SK-N-SH (cell line): ENCODE measurements around the gene CD300LF. TPM values are rescaled to one million over a fixed set of nuclear protein-coding genes. Genes with fewer than 3 reads are reported as not detected.
A peak's percentile ranks its signal among the peaks of the same experiment; 100 is the strongest.

Experiments
- CTCF ChIA-PET: fragments of 300-600, 350-600 bp; formaldehyde crosslinking; extraction: SDS; loops from one replicate; lab custom pipeline; 2021; lab: Yijun Ruan, JAX
- POLR2A ChIA-PET: fragments of 350-600 bp; sonication (Branson Sonifier 250); formaldehyde crosslinking; extraction: SDS; loops from one replicate; lab custom pipeline; 2020; ENCODE audit warnings: antibody characterized with exemption, inconsistent platforms; lab: Yijun Ruan, JAX
- DNase-seq: peaks from one replicate; pipeline ENCODE4 v3.0.0; 2012
- H2AFZ ChIP-seq: fragments of 200-600 bp; sonication (generic); 2 replicates; pipeline ENCODE4 v1.8.1; 2016; ENCODE audit warnings: antibody characterized with exemption, mild to moderate bottlenecking, low read depth
- H3F3A ChIP-seq: fragments of 200-600 bp; sonication (generic); replicated peaks from 2 replicates; pipeline ENCODE3; 2016; ENCODE audit warnings: antibody characterized with exemption, mild to moderate bottlenecking; ENCODE audit not compliant: insufficient read depth
- H3K27ac ChIP-seq, 2 experiments: fragments of 200-500 bp in 1 of 2; fragments of 200-600 bp in 1 of 2; sonication (Bioruptor generic) in 1 of 2; sonication (generic), shearing (Covaris generic) in 1 of 2; 2 replicates each; pipeline versions ENCODE4 v1.5.1 to v1.6.1; 2014 to 2016; ENCODE audit warnings: low read depth in 2 of 2, inconsistent platforms in 1 of 2, low read length in 1 of 2, mild to moderate bottlenecking in 1 of 2, mixed read lengths in 1 of 2
- H3K27me3 ChIP-seq: fragments of 200-600 bp; sonication (generic), shearing (Covaris generic); 2 replicates; pipeline ENCODE4 v1.6.1; 2016; ENCODE audit warnings: mixed run types; ENCODE audit not compliant: insufficient read depth
- H3K36me3 ChIP-seq, 2 experiments: fragments of 200-500 bp in 1 of 2; fragments of 200-600 bp in 1 of 2; sonication (Bioruptor generic) in 1 of 2; sonication (generic) in 1 of 2; replicated peaks in 1 of 2; 2 replicates each; pipeline versions ENCODE3 to v1.5.1; 2014 to 2016; ENCODE audit warnings: low read length in 1 of 2, mild to moderate bottlenecking in 1 of 2; ENCODE audit not compliant: insufficient read depth in 2 of 2, control insufficient read depth in 1 of 2
- H3K4me1 ChIP-seq, 2 experiments: fragments of 200-500 bp in 1 of 2; fragments of 200-600 bp in 1 of 2; sonication (Bioruptor generic) in 1 of 2; sonication (generic), shearing (Covaris generic) in 1 of 2; 2 replicates each; pipeline versions ENCODE4 v1.5.1 to v1.6.1; 2014 to 2016; ENCODE audit warnings: low read depth in 1 of 2, low read length in 1 of 2, mixed run types in 1 of 2; ENCODE audit not compliant: insufficient read depth in 2 of 2, control insufficient read depth in 1 of 2
- H3K4me2 ChIP-seq: fragments of 200-600 bp; sonication (generic), shearing (Covaris generic); 2 replicates; pipeline ENCODE4 v1.6.1; 2017; ENCODE audit warnings: mixed run types
- H3K4me3 ChIP-seq, 2 experiments: fragments of 200-500 bp in 1 of 2; fragments of 200-600 bp in 1 of 2; sonication (Bioruptor generic) in 1 of 2; sonication (generic), shearing (Covaris generic) in 1 of 2; 2 replicates each; pipeline versions ENCODE4 v1.5.1 to v1.8.1; 2014 to 2016; ENCODE audit warnings: low read depth in 2 of 2, inconsistent platforms in 1 of 2, low read length in 1 of 2, mild to moderate bottlenecking in 1 of 2, mixed read lengths in 1 of 2, moderate library complexity in 1 of 2
- H3K79me2 ChIP-seq: fragments of 200-600 bp; sonication (generic); 2 replicates; pipeline ENCODE4 v1.8.1; 2017; ENCODE audit warnings: mild to moderate bottlenecking; ENCODE audit not compliant: insufficient read depth
- H3K9ac ChIP-seq: fragments of 200-600 bp; sonication (generic); 2 replicates; pipeline ENCODE4 v1.6.1; 2017; ENCODE audit warnings: mixed run types
- H3K9me2 ChIP-seq: fragments of 200-600 bp; sonication (generic); 2 replicates; pipeline ENCODE4 v1.6.1; 2017; ENCODE audit warnings: mixed run types
- H3K9me3 ChIP-seq: fragments of 200-600 bp; sonication (generic); 2 replicates; pipeline ENCODE4 v1.6.1; 2017; ENCODE audit warnings: mixed run types, mild to moderate bottlenecking, moderate library complexity
- H4K20me1 ChIP-seq: fragments of 200-600 bp; sonication (generic); 2 replicates; pipeline ENCODE4 v1.6.1; 2017; ENCODE audit warnings: mild to moderate bottlenecking, mixed run types; ENCODE audit not compliant: insufficient read depth
- ELF1 ChIP-seq: IDR thresholded peaks from 2 replicates; pipeline ENCODE4 v1.4.0; 2012
- EP300 ChIP-seq, 2 experiments: IDR thresholded peaks; 2 replicates each; pipeline versions ENCODE4 v1.4.0 to v1.6.1; 2012; ENCODE audit warnings: borderline replicate concordance in 1 of 2, low read depth in 1 of 2, low read length in 1 of 2
- EZH2phosphoT487 ChIP-seq: fragments of 200-600 bp; sonication (generic); IDR thresholded peaks from 2 replicates; pipeline ENCODE4 v1.6.1; 2017; ENCODE audit warnings: low read depth, mixed run types, mild to moderate bottlenecking, antibody characterized with exemption, moderate library complexity, borderline replicate concordance
- FOXM1 ChIP-seq: IDR thresholded peaks from 2 replicates; pipeline ENCODE4 v1.4.0; 2012; ENCODE audit warnings: low read depth, mild to moderate bottlenecking
- JUND ChIP-seq: IDR thresholded peaks from 2 replicates; pipeline ENCODE4 v1.4.0; 2012
- MEF2A ChIP-seq: IDR thresholded peaks from 2 replicates; pipeline ENCODE4 v1.4.0; 2012; ENCODE audit warnings: low read depth, borderline replicate concordance
- NFIC ChIP-seq: IDR thresholded peaks from 2 replicates; pipeline ENCODE4 v1.4.0; 2012; ENCODE audit warnings: borderline replicate concordance
- NRF1 ChIP-seq: IDR thresholded peaks from 2 replicates; pipeline ENCODE4 v1.6.1; 2012; ENCODE audit warnings: low read depth, mild to moderate bottlenecking, low read length
- RCOR1 ChIP-seq: fragments of 150-350 bp; IDR thresholded peaks from 2 replicates; pipeline ENCODE4 v1.6.1; 2017; ENCODE audit warnings: antibody characterized with exemption, low read length
- RFX5 ChIP-seq: IDR thresholded peaks from 2 replicates; pipeline ENCODE4 v1.6.1; 2012; ENCODE audit warnings: mild to moderate bottlenecking, improper control_type of control experiment, low read length
- RXRA ChIP-seq: IDR thresholded peaks from 2 replicates; pipeline ENCODE4 v1.4.0; 2012; ENCODE audit warnings: low read depth, mild to moderate bottlenecking, borderline replicate concordance
- SIN3A ChIP-seq: IDR thresholded peaks from 2 replicates; pipeline ENCODE4 v1.6.1; 2012; ENCODE audit warnings: low read depth, mild to moderate bottlenecking, low read length, moderate library complexity, borderline replicate concordance
- SMC3 ChIP-seq: IDR thresholded peaks from 2 replicates; pipeline ENCODE4 v1.6.1; 2012; ENCODE audit warnings: low read depth, low read length, improper control_type of control experiment
- TAF1 ChIP-seq: IDR thresholded peaks from 2 replicates; pipeline ENCODE4 v1.6.1; 2012; ENCODE audit warnings: low read depth, mild to moderate bottlenecking, low read length, moderate library complexity, borderline replicate concordance
- TCF12 ChIP-seq: IDR thresholded peaks from 2 replicates; pipeline ENCODE4 v1.4.0; 2012
- YY1 ChIP-seq: IDR thresholded peaks from 2 replicates; pipeline ENCODE4 v1.4.0; 2012; ENCODE audit warnings: low read depth, mild to moderate bottlenecking
- WGBS: methylation state at CpG from one replicate; pipeline ENCODE4 v1.1.6; 2017; ENCODE audit warnings: low lambda C conversion rate; 5-methylcytosine and 5-hydroxymethylcytosine counted together
- polyA plus RNA-seq, 3 experiments: library from polyadenylated mRNA; depleted of rRNA; stranded (reverse); fragments of >200 nt; gene quantifications; 2 replicates each; pipeline ENCODE4 v1.2.3, GENCODE V29; 2012
- TF ChIP-seq, protein P1 (sequence below): fragments of 150-350 bp; IDR thresholded peaks from 2 replicates; pipeline ENCODE4 v1.6.1; 2016; ENCODE audit warnings: mild to moderate bottlenecking, low read depth, low read length
- TF ChIP-seq, protein P2 (sequence below): IDR thresholded peaks from 2 replicates; pipeline ENCODE4 v1.4.0; 2012; ENCODE audit warnings: low read depth, borderline replicate concordance
- TF ChIP-seq, protein P3 (sequence below): IDR thresholded peaks from 2 replicates; pipeline ENCODE4 v1.4.0; 2012; ENCODE audit warnings: low read depth

CD300LF gene
- polyA plus RNA-seq, 1 of the 3 experiments (the other 2 are of a cell fraction), result not detected

DNA sequence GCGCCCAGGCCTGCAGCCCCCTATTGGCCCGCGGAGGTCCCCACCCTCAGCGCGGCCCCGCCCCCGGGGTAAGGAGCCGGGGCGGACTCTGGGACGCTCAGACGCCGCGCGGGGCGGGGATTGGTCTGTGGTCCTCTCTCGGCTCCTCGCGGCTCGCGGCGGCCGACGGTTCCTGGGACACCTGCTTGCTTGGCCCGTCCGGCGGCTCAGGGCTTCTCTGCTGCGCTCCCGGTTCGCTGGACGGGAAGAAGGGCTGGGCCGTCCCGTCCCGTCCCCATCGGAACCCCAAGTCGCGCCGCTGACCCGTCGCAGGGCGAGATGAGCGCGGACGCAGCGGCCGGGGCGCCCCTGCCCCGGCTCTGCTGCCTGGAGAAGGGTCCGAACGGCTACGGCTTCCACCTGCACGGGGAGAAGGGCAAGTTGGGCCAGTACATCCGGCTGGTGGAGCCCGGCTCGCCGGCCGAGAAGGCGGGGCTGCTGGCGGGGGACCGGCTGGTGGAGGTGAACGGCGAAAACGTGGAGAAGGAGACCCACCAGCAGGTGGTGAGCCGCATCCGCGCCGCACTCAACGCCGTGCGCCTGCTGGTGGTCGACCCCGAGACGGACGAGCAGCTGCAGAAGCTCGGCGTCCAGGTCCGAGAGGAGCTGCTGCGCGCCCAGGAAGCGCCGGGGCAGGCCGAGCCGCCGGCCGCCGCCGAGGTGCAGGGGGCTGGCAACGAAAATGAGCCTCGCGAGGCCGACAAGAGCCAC lies 36.0 kb upstream of the CD300LF start, which contains the start of gene NHERF1 (continued):
- peak; percentile 52 for TF ChIP-seq SMC3
- peak in 1 of 2 experiments; percentile 30; a peak in 1 of 4 replicates for TF ChIP-seq EP300 (IDR thresholded peaks at IDR 0.05; ENCODE audit: borderline replicate concordance in 1 of 2, low read depth in 1 of 2, low read length in 1 of 2)
- no peak for TF ChIP-seq EZH2phosphoT487

DNA sequence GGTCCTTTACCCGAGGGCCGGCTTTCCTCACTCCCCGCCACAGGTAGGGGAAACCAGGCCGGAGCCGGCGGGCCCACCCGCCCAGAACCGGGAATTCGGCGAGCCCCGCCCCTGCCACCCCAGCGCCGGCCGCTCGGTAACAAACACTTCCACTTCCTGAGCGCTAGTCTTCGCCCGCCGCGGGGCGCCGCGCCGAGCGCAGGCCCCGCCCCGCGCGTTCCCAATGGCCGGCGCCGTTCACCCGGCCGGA lies 35.5 kb upstream of the CD300LF start:
- no peaks in the 10 kb centered on the region for H3K36me3 ChIP-seq
- H3K27ac ChIP-seq, result peak overlapping the region in 1 of 2 experiments; percentile 18; a peak in 1 of 4 replicates
- no peaks in the 10 kb centered on the region for H3K27me3 ChIP-seq
- CTCF ChIA-PET, result interaction anchor here (1.1 to 21.6 kb wide), 7 partner anchors 12 to 115 kb away, joined by 3 to 1361 read pairs (median 53); partner anchors contain the start of genes GRIN2C, NAT9 and RAB37
- TF ChIP-seq FOXM1, result no peak
- TF ChIP-seq NRF1, result peak; percentile 62
- TF ChIP-seq RFX5, result peak; percentile 62
- TF ChIP-seq TAF1, result no peak
- TF ChIP-seq EP300 (IDR thresholded peaks at IDR 0.05; ENCODE audit: borderline replicate concordance in 1 of 2, low read depth in 1 of 2, low read length in 1 of 2), result 0 out of 4 replicates have a peak, but pooled peaks of 1 of the 2 experiments have one; percentile 11
- H3K4me3 ChIP-seq, result peak overlapping the region; percentile 90 to 97
- POLR2A ChIA-PET, result interaction anchor here (0.6 to 2.4 kb wide), 2 partner anchors 28 to 82 kb away, joined by 3 to 6 read pairs; partner anchors contain the start of gene NAT9
- peaks cover 16% of the 10 kb centered on the region for H3K79me2 ChIP-seq
- no peak for DNase-seq
- no peaks in the 10 kb centered on the region for H3K9me3 ChIP-seq
- H3K9ac ChIP-seq, result peak overlapping the region; percentile 31; the same call in 1 of the 2 replicates
- under 1% methylated on average over 34 of the region's 34 CpGs for WGBS
- peaks cover 14% of the 10 kb centered on the region for H3F3A ChIP-seq
- peak overlapping the region; percentile 99 for H3K4me2 ChIP-seq
- H4K20me1 ChIP-seq, result no peaks in the 10 kb centered on the region
- H2AFZ ChIP-seq, result peak overlapping the region; percentile 89
- peaks cover 0 to 29% of the 10 kb centered on the region in 2 experiments; a peak in 1 of 4 replicates for H3K4me1 ChIP-seq
- no peaks in the 10 kb centered on the region for H3K9me2 ChIP-seq

DNA sequence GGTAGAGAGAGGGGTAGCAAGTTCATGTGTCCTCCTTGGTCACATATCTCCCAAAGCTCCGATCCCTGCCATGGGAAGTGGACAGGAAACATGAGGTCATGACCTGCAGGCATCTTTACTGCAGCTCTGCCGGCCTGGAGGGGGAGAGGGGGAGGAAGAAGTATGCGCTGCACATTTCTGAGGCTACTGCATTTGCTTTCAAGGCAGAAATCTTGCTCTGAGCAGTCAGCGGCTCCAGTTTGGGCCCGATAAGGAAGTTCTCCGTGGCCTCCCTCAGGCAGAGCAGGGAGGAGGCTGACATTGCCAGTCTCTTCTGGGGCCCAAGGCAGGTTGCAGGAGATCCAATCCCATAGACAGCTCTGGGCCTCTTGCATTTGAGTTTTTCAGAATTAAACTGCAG lies 34.2 kb upstream of the CD300LF start:
- Histone ChIP-seq H3K27ac (no peak overlapping the region), H3K36me3 (no peaks in the 10 kb centered on the region), H3K27me3 (no peaks in the 10 kb centered on the region), H3K9me3 (no peaks in the 10 kb centered on the region), H3K4me3 (no peak overlapping the region), H2AFZ (no peak overlapping the region), H3F3A (peaks cover 14% of the 10 kb centered on the region), H3K79me2 (peaks cover 16% of the 10 kb centered on the region), H3K4me2 (no peak overlapping the region), H3K9me2 (no peaks in the 10 kb centered on the region), H3K4me1 (peaks cover 0 to 29% of the 10 kb centered on the region in 2 experiments; a peak in 1 of 4 replicates), H3K9ac (no peak overlapping the region), H4K20me1 (no peaks in the 10 kb centered on the region)
- POLR2A ChIA-PET, result interaction anchor here (1.2 to 3.1 kb wide), 3 partner anchors 20 to 25 kb away, joined by 4 to 20 read pairs (median 5); no protein-coding TSS in a partner anchor
- 75% methylated on average over 6 of the region's 6 CpGs for WGBS
- no peak for DNase-seq
- CTCF ChIA-PET, result interaction anchor here (0.7 to 21.6 kb wide), 10 partner anchors 10 to 379 kb away, joined by 3 to 1361 read pairs (median 22); partner anchors contain the start of genes CD300H, GRIN2C, NAT9 and RAB37
- TF ChIP-seq JUND, result no peak
- TF ChIP-seq SIN3A, result no peak
- no peak for TF ChIP-seq TAF1
- TF ChIP-seq, protein P1, sequence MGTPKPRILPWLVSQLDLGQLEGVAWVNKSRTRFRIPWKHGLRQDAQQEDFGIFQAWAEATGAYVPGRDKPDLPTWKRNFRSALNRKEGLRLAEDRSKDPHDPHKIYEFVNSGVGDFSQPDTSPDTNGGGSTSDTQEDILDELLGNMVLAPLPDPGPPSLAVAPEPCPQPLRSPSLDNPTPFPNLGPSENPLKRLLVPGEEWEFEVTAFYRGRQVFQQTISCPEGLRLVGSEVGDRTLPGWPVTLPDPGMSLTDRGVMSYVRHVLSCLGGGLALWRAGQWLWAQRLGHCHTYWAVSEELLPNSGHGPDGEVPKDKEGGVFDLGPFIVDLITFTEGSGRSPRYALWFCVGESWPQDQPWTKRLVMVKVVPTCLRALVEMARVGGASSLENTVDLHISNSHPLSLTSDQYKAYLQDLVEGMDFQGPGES, result no peak
- no peak for TF ChIP-seq MEF2A
- TF ChIP-seq, protein P2, sequence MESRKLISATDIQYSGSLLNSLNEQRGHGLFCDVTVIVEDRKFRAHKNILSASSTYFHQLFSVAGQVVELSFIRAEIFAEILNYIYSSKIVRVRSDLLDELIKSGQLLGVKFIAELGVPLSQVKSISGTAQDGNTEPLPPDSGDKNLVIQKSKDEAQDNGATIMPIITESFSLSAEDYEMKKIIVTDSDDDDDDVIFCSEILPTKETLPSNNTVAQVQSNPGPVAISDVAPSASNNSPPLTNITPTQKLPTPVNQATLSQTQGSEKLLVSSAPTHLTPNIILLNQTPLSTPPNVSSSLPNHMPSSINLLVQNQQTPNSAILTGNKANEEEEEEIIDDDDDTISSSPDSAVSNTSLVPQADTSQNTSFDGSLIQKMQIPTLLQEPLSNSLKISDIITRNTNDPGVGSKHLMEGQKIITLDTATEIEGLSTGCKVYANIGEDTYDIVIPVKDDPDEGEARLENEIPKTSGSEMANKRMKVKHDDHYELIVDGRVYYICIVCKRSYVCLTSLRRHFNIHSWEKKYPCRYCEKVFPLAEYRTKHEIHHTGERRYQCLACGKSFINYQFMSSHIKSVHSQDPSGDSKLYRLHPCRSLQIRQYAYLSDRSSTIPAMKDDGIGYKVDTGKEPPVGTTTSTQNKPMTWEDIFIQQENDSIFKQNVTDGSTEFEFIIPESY, result no peak
- no peak for TF ChIP-seq SMC3
- no peak for TF ChIP-seq NFIC
- TF ChIP-seq YY1, result no peak
- TF ChIP-seq, protein P3, sequence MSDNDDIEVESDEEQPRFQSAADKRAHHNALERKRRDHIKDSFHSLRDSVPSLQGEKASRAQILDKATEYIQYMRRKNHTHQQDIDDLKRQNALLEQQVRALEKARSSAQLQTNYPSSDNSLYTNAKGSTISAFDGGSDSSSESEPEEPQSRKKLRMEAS, result no peak
- no peak for TF ChIP-seq RXRA
- TF ChIP-seq RCOR1, result no peak
- no peak for TF ChIP-seq EZH2phosphoT487
- no peak for TF ChIP-seq ELF1
- no peak for TF ChIP-seq EP300 (IDR thresholded peaks at IDR 0.05; ENCODE audit: borderline replicate concordance in 1 of 2, low read depth in 1 of 2, low read length in 1 of 2)
- no peak for TF ChIP-seq TCF12
